TTC549 (cell line): Measurements from ENCODE around the gene OR8G5.
"Not testable (repeated sequence)": the region's sequence is repeated elsewhere in the genome, so short reads cannot be mapped to it uniquely, and the experiment has no call there.

Source experiments
- FAIRE-seq: peaks from 2 replicates; lab custom pipeline; 2012; peaks lifted over from hg19 to GRCh38; lab: Jason Lieb, UNC

OR8G5 gene, protein sequence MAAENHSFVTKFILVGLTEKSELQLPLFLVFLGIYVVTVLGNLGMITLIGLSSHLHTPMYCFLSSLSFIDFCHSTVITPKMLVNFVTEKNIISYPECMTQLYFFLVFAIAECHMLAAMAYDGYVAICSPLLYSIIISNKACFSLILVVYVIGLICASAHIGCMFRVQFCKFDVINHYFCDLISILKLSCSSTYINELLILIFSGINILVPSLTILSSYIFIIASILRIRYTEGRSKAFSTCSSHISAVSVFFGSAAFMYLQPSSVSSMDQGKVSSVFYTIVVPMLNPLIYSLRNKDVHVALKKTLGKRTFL

DNA sequence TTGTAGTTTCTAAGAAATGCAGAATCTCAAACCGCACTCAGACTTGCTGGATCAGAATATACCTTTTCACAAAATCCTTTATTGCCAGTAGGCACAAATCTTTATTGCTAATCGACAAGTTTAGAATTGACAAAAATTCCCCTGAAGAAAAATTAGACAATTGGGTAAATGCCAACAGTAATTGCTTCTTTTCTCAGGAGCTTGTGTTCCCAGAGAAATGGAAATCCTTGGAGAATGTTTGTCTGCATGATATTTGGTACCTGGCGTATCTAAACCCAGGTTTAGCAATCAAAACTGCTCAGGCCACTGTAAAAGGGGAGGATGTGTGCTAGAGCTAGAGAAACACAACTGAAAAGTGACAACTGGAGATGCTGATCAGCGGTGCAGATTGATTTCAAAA lies at the start of gene OR8G5:
Gene OR8G5 (plus strand): TSS at position 301 of the 400 bp plus-strand sequence. CDS start 8,556 bp downstream, outside the sequence.
- FAIRE-seq = no peak

DNA sequence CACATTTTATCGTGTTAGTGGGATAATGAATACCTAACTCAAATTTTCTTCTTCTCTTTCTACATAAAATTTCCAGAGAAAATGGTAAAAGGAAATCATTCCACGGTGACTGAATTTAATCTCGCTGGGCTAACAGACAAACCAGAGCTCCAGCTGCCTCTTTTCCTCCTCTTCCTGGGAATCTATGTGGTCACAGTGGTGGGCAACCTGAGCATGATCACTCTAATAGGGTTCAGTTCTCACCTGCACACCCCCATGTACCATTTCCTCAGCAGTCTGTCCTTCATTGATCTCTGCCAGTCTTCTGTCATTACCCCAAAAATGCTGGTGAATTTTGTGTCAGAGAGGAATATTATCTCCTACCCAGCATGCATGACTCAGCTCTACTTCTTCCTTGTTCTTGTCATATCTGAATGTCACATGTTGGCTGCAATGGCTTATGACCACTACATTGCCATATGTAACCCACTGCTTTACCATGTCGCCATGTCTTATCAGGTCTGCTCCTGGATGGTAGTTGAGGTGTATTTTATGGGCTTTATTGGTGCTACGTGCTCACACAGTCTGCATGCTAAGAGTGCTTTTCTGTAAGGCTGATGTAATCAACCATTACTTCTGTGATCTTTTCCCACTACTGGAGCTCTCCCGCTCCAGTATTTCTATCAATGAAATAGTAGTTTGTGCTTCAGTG lies 48.9 kb upstream of the OR8G5 start:
- no peak for FAIRE-seq

DNA sequence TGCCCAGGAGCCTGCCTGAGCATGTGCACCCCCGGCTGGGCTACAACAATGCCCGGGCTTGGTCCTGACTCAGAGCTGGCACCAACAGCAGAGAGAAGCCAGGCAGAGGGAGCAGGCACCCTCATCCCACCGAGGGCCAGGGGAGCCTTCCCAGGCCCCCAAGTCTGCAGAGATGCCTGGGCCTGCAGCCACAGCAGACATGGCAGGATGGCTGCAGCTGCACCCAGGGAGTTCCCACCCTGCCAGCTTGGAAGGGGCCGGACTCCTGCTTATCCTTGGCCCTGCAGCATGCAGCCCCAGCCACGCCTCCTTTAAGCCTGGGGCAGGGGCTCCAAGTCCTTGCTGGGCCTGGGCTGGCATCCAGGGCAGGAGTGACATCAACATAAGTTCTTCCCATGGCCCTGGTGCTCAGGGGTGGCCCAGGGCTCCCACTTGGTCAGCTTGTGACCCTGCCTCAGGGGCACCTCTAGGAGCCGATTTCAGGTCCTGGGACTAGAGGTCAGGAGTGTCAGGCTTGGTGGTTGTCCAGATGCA lies 46.3 kb upstream of the OR8G5 start:
- FAIRE-seq = no peak

DNA sequence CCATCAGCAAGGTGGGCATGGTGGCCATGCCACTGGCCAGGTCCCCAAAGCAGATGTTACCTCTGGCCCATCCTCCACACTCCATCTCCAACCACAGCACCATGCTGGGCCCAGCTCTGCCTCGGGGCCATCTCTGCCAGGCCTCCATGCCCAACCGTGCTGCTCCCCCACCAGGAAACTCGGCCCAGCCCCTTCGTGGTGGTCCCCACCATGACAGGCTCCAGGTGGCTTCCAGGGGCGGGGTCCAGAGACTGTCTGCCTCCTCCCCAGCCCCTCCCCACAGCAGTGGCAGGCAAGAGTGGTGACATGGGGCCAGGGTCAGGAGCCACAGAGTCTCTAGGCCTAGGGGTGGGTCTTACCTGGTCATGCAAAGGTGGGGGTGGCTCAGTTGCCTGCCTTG lies 45.8 kb upstream of the OR8G5 start:
- FAIRE-seq = no peak

DNA sequence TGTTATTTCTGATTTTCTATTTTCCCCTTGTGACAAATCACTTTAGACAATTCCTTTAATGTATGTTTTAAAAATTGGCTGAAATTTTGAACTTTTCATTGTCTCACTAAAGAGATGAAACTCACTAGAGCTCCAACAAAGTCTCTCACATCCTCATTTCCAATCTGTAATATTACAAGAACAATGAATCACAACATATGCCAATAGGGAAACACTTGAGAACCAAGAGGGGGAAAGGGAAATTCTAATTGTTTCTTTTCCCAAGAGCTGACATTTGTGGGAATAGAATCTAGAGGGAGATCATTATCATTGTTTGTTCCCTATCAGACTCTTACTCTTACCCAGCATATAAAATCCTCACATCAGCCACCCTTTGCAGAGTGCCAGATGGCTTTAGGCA lies 44.9 kb upstream of the OR8G5 start:
- FAIRE-seq = no peak

DNA sequence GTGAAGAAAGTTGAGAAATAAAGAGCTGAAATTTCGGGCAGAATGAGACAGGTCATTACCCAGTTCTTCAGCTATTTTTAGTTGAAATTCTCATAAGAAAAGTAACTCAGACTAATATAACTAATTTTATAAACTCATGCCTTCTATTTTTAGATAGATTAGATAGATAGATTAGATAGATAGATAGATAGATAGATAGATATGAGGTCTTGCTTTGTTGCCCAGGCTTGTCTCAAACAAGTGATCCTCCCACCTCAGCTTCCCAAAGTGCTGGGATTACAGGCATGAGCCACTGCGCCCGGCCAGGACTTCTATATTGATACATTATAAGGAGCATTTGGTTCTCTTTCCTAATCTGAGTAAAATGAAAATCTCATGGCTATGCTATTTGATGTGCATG lies 42.1 kb upstream of the OR8G5 start:
- no peak for FAIRE-seq

DNA sequence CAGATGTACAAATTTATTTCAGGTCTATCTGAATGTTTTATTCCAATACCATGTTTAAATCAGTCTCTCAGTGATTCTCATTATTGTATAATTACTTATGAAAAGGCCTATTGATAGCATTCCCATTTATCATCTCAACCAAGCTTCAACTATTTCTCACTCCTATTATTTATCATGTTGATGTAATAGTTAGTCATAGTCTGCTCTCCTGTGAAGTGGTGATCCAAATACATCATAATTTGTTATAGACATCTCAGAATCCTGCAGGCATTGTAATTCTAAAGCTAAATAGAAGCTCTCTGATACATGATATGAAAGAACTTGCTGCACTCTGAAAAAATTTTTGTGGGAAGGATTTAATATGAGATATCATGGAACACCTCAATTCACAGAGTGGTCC lies 37.0 kb upstream of the OR8G5 start:
- no peak for FAIRE-seq

DNA sequence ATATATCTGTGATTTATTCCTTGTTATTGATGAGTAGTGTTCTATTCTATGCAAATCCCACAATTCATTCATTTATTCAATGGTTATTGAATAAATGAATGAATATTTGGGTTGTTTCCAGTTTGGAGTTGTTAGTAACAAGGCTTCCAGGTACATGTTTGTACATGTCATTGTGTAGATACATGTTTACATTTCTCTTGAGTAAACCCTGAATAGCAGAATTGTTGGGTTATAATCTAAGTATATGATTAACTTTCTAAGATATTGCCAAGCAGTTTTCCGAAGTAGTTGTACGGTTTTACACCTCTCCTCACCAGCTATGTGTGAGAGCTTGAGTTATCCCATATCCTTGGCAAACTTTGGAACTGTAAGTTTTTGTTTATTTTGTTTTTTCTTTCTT lies 33.8 kb upstream of the OR8G5 start:
- FAIRE-seq = no peak

DNA sequence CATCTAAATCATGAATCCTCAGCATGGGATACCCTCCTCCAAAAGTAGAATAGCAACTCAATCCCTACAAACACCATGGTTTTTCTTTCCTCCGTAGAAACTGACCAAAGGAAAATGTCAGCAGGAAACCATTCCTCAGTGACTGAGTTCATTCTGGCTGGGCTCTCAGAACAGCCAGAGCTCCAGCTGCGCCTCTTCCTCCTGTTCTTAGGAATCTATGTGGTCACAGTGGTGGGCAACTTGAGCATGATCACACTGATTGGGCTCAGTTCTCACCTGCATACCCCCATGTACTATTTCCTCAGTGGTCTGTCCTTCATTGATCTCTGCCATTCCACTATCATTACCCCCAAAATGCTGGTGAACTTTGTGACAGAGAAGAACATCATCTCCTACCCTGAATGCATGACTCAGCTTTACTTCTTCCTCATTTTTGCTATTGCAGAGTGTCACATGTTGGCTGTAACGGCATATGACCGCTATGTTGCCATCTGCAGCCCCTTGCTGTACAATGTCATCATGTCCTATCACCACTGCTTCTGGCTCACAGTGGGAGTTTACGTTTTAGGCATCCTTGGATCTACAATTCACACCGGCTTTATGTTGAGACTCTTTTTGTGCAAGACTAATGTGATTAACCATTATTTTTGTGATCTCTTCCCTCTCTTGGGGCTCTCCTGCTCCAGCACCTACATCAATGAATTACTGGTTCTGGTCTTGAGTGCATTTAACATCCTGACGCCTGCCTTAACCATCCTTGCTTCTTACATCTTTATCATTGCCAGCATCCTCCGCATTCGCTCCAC lies 31.4 kb upstream of the OR8G5 start:
- FAIRE-seq = not testable (repeated sequence)

DNA sequence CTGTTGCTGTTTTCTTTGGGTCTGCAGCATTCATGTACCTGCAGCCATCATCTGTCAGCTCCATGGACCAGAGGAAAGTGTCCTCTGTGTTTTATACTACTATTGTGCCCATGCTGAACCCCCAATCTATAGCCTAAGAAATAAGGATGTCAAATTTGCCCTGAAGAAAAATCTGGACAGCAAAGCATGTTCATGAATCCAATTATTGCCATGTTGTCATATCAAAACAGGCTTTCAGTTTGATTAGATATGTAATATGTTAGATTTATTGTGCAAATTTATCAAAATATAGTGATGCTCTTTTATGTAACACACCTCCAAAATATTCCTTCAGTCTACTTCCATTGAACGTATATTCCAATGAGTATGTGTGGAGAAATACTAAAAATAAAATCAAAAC lies 30.7 kb upstream of the OR8G5 start:
- no peak for FAIRE-seq

DNA sequence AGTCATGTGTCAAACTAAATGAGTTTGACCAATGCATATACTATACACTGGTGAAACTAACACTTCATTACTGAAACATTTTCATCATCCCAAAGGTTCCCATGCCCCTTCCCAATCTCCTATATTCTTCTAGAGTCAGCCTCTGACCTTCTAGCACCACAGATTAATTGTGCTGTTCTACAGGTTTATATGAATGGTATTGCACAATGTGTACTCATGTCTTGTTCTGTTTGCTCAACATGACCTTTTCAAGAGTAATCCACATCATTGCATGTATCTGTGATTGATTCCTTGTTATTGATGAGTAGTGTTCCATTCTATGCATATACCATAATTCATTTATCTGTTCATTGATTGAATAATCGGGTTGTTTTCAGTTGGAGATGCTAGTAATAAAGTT lies 22.8 kb upstream of the OR8G5 start:
- no peak for FAIRE-seq

DNA sequence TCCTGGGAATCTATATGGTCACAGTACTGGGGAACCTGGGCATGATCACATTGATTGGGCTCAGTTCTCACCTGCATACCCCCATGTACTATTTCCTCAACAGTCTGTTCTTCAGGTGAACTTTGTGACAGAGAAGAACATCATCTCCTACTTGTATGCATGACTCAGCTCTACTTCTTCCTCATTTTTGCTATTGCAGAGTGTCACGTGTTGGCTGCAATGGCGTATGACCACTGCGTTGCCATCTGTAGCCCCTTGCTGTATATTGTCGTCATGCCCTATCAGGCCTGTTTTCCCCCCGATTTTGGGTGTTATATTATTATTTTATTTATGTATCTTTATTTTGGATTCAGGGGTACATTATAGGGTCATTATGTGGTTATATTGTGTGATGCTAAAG lies 17.7 kb upstream of the OR8G5 start:
- no peak for FAIRE-seq

DNA sequence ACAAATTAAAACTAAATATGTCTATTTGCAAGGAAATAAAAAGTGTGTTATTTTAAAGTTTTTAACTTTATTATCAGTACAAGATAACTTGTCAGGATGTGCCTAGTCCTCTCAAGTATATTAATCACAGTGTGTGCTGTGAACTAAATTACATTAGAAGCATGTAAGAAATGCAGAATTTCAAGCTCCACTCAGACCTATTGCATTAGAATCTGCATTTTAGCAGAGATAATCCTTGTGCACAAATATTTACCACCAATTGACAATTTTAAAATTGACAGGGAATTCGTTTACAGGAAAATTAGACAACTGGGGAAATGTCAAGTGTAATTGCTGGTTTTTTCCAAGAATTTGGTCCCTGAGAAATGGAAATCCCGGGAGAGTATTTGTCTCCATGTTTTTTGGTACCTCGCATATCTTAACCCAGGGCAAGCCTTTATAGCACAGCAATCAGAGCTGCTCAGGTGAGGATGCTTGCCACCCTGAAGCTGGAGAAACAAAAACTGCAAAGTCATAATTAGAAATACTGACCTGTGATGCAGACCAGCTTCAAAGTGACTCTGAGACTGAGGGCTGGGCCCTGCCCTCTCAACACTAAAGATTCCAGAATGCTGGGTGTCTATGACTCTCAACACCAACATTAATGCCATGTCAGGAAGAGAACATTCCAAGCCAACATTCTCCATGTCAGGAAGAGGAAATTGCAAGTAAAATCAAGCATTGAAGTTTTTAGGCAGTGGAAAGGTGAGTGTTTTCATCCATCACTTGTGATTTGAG lies 15.4 kb upstream of the OR8G5 start, which contains the start of gene OR8G1:
Gene OR8G1 (plus strand): TSS at position 475 of the 777 bp plus-strand sequence. CDS start 8,581 bp downstream, outside the sequence.
- FAIRE-seq = no peak

DNA sequence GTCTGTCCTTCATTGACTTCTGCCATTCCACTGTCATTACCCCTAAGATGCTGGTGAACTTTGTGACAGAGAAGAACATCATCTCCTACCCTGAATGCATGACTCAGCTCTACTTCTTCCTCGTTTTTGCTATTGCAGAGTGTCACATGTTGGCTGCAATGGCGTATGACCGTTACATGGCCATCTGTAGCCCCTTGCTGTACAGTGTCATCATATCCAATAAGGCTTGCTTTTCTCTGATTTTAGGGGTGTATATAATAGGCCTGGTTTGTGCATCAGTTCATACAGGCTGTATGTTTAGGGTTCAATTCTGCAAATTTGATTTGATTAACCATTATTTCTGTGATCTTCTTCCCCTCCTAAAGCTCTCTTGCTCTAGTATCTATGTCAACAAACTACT lies 6.3 kb upstream of the OR8G5 start:
- FAIRE-seq = not testable (repeated sequence)

DNA sequence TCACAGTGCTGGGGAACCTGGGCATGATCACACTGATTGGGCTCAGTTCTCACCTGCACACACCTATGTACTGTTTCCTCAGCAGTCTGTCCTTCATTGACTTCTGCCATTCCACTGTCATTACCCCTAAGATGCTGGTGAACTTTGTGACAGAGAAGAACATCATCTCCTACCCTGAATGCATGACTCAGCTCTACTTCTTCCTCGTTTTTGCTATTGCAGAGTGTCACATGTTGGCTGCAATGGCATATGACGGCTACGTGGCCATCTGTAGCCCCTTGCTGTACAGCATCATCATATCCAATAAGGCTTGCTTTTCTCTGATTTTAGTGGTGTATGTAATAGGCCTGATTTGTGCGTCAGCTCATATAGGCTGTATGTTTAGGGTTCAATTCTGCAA lies 8.9 kb downstream of the OR8G5 start:
- FAIRE-seq = not testable (repeated sequence)

DNA sequence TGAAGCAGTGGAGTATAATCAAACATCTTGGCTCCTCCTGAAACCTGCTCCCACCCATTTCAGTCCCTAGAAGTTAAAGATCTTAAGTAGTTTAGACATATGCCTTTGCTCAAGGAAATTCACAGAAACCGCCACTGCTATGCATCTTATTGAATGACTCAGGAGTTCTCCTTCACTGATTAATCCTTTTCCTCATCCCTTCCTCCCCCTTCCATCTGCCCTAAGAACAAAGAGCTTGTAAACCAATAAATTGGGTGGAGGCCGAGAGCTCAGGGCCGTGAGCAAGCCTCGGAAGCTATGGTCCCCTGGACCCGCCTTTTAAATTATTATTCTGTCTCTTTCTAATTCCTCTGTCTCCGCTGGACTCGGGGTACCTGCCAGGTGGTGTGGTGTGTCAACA lies 14.7 kb downstream of the OR8G5 start:
- not testable (repeated sequence) for FAIRE-seq

DNA sequence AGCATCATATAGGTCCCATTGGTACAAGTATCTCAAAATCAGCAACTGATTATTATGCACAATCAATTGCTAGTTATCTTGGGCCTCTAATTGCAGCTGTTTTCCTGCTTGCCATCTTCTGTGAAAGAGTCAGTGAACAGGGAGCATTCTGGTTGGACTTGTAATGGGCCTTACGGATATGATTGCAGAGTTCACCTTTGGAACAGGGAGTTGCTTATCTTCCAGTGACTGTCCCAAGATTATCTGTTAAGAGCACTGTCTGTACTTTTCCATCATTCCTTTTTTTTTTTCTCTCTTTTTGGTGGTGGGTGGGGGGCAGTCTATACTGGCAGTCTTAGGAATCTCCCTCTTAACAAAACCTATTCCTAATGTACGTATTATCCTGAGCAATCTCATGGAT lies 17.8 kb downstream of the OR8G5 start:
- FAIRE-seq = no peak

DNA sequence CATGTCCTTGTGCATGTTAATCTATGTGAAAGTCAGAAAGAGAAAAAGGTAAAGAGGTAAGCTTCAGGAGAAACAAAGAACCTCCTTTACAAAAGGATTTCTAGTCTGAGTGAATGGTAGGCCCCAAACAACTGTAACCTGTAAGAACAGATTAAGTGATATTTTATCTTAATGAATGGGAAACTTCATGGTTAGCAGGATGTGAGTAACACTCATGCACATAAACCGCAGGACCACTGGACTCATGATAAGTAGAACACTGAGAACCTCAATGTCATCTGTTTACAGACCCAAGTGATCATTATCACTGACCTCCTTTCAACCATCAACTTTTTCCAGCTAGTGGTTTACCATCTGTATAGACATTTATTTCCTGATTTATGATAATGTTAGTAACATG lies 19.9 kb downstream of the OR8G5 start:
- no peak for FAIRE-seq

DNA sequence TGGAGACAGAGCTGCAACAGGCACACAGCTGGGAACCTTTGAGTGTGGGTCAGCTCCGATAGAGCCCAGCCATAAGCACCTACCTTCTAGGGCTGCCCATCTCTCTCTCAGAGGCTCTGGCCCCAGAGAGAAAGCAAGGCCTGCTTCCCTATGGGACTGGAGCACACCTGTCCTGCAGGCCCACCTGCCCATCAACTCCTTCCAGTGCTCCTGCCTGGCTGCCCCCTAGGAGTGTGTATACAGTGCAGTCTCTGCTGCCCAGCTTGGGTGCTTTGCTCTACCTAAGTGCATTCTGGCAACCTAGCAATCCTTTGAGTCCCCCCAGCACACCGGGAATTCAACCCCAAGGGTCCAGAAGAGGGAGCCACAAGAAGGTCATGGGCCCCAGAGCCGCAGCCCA lies 21.0 kb downstream of the OR8G5 start:
- FAIRE-seq = no peak

DNA sequence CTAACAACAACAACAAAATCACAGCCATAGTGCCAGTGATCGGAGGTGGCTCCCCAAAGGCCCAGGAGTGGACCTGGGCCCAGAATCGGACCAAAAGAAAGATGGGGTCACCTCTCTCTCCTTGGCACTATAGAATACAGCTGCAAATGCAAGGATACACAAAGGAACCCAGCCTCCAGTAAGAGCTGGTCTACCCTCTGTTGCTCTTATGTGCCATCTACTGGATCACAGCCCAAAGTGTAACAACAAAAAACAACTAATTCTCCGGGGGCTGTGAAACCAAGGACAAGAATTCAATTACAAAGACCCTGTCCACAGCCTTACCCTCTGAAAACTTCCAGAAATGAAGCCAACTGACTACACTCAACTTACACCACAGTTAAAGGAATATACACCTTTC lies 21.6 kb downstream of the OR8G5 start:
- no peak for FAIRE-seq

DNA sequence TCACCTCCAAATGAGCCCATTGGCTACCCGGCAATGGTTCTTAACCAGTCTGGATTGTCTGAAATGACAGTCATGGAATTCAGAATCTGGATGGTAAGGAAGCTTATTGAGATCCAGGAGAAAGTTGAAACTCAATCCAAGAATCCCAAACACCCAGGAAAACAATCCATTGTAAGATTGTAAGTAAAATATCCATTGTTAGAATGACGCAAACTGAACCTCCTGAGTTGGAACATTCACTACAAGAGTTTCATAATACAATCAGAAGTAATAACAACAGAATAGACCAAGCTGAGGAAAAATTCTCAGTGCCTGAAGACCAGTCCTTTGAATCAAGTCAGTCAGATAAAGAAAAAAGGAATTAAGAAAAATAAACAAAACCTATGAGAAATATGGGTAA lies 22.1 kb downstream of the OR8G5 start:
- FAIRE-seq = no peak
